GM19023 (cell line): ENCODE data around the gene RPS29.
"Not testable (repeated sequence)": the region's sequence is repeated elsewhere in the genome, so short reads cannot be mapped to it uniquely, and the experiment has no call there.

Experiments used
- ATAC-seq: cut with Tn5 transposase; IDR thresholded peaks from one replicate; pipeline ENCODE4 v1.9.1; 2021; ENCODE audit warnings: mild to moderate bottlenecking, moderate library complexity; ENCODE audit not compliant: unreplicated experiment

The RPS29 gene

GRCh38 chr14:49598485-49599300 is 12.5 kb upstream of the RPS29 start, which contains the start of gene LRR1:
LRR1 (plus strand) TSS chr14:49598940; CDS start chr14:49599021, 81 bp downstream.
- ATAC-seq: peak; percentile 62

- ATAC-seq: peak; percentile 0
Observed at GRCh38 chr14:49598189-49598484, 12.0 kb upstream of the RPS29 start.

- ATAC-seq: peak; percentile 20
Observed at GRCh38 chr14:49594347-49595091, 8.3 kb upstream of the RPS29 start.

- no peak for ATAC-seq
Observed at GRCh38 chr14:49593016-49593415, 6.8 kb upstream of the RPS29 start.

- ATAC-seq: no peak
Observed at GRCh38 chr14:49589387-49589786, 3.2 kb upstream of the RPS29 start.

GRCh38 chr14:49586673-49587460 is 687 bp upstream of the RPS29 start:
- peak; percentile 21 for ATAC-seq

- not testable (repeated sequence) for ATAC-seq
Observed at GRCh38 chr14:49584981-49585640, 1.1 kb downstream of the RPS29 start.

GRCh38 chr14:49584058-49584457 is 2.1 kb downstream of the RPS29 start:
- no peak for ATAC-seq

- no peak for ATAC-seq
Observed at GRCh38 chr14:49583629-49584028, 2.6 kb downstream of the RPS29 start.

GRCh38 chr14:49582113-49582977 is 3.8 kb downstream of the RPS29 start:
- no peak for ATAC-seq

GRCh38 chr14:49581209-49582112 is 4.7 kb downstream of the RPS29 start:
- no peak for ATAC-seq

- no peak for ATAC-seq
Observed at GRCh38 chr14:49579841-49580240, 6.3 kb downstream of the RPS29 start.

- no peak for ATAC-seq
Observed at GRCh38 chr14:49578141-49578540, 8.0 kb downstream of the RPS29 start.

GRCh38 chr14:49574038-49574437 is 12.1 kb downstream of the RPS29 start:
- ATAC-seq: no peak

- no peak for ATAC-seq
Observed at GRCh38 chr14:49569281-49569680, 16.9 kb downstream of the RPS29 start.

- no peak for ATAC-seq
Observed at GRCh38 chr14:49566714-49567113, 19.5 kb downstream of the RPS29 start.

GRCh38 chr14:49559979-49560768 is 26.0 kb downstream of the RPS29 start:
- ATAC-seq: no peak

- ATAC-seq: no peak
Observed at GRCh38 chr14:49553892-49554291, 32.3 kb downstream of the RPS29 start.
